A204.1 (cell line): ENCODE results near the gene CXorf49.
"Not testable (repeated sequence)": the region's sequence is repeated elsewhere in the genome, so short reads cannot be mapped to it uniquely, and the experiment has no call there.

Experiments used
- FAIRE-seq: peaks from 2 replicates; lab custom pipeline; 2012; peaks lifted over from hg19 to GRCh38; lab: Jason Lieb, UNC

Gene CXorf49

GRCh38 chrX:71718185-71718584 lies at the start of gene CXorf49:
Gene CXorf49, minus strand, starts transcription at chrX:71718285. Its CDS starts 134 bp downstream, at chrX:71718151.
- FAIRE-seq: not testable (repeated sequence)

GRCh38 chrX:71767134-71767533 lies 49.0 kb upstream of the CXorf49 start:
- not testable (repeated sequence) for FAIRE-seq

- FAIRE-seq: not testable (repeated sequence)
These were observed 47.5 kb upstream of the CXorf49 start for GRCh38 chrX:71765613-71766012.

GRCh38 chrX:71764832-71765231 lies 46.7 kb upstream of the CXorf49 start:
- not testable (repeated sequence) for FAIRE-seq

- not testable (repeated sequence) for FAIRE-seq
These were observed 45.0 kb upstream of the CXorf49 start, which contains the start of gene CXorf49B for GRCh38 chrX:71763049-71763448. Gene CXorf49B, plus strand, starts transcription at chrX:71763349. Its CDS starts 75 bp downstream, at chrX:71763424.

- FAIRE-seq: not testable (repeated sequence)
These were observed 42.7 kb upstream of the CXorf49 start for GRCh38 chrX:71760688-71761281.

GRCh38 chrX:71720289-71720886 lies 2.3 kb upstream of the CXorf49 start:
- not testable (repeated sequence) for FAIRE-seq

- not testable (repeated sequence) for FAIRE-seq
These were observed 1.1 kb upstream of the CXorf49 start for GRCh38 chrX:71719195-71719594.

GRCh38 chrX:71716323-71716722 lies 1.8 kb downstream of the CXorf49 start:
- not testable (repeated sequence) for FAIRE-seq

GRCh38 chrX:71715551-71715950 lies 2.5 kb downstream of the CXorf49 start:
- not testable (repeated sequence) for FAIRE-seq

GRCh38 chrX:71714064-71714463 lies 4.0 kb downstream of the CXorf49 start:
- FAIRE-seq: not testable (repeated sequence)

GRCh38 chrX:71702853-71703252 lies 15.2 kb downstream of the CXorf49 start:
- not testable (repeated sequence) for FAIRE-seq

- FAIRE-seq: not testable (repeated sequence)
These were observed 19.1 kb downstream of the CXorf49 start for GRCh38 chrX:71699023-71699344.

GRCh38 chrX:71698299-71699022 lies 19.6 kb downstream of the CXorf49 start:
- not testable (repeated sequence) for FAIRE-seq

GRCh38 chrX:71697466-71698298 lies 20.4 kb downstream of the CXorf49 start:
- not testable (repeated sequence) for FAIRE-seq

GRCh38 chrX:71696641-71697465 lies 21.2 kb downstream of the CXorf49 start:
- FAIRE-seq: not testable (repeated sequence)

- FAIRE-seq: no peak
These were observed 38.4 kb downstream of the CXorf49 start for GRCh38 chrX:71679575-71680207.

- FAIRE-seq: not testable (repeated sequence)
These were observed 40.9 kb downstream of the CXorf49 start for GRCh38 chrX:71677195-71677594.

GRCh38 chrX:71676068-71676795 lies 41.9 kb downstream of the CXorf49 start:
- not testable (repeated sequence) for FAIRE-seq

GRCh38 chrX:71675636-71676035 lies 42.4 kb downstream of the CXorf49 start:
- not testable (repeated sequence) for FAIRE-seq
